Keratinocyte (primary cell): Measurements from ENCODE around the gene FPR1. TPM values are rescaled to one million over a fixed set of nuclear protein-coding genes. Genes with fewer than 3 reads are reported as not detected.

ENCODE experiments used
- DNase-seq: peaks from one replicate; pipeline ENCODE4 v3.0.0-alpha.2; 2011; ENCODE audit warnings: low read depth, missing footprints, low spot score
- FAIRE-seq: peaks from 2 replicates; lab custom pipeline; 2011; peaks lifted over from hg19 to GRCh38; lab: Jason Lieb, UNC
- H2AFZ ChIP-seq: 2 replicates; pipeline ENCODE4 v1.6.0; 2012; ENCODE audit warnings: low read length, control low read depth, inconsistent platforms; ENCODE audit not compliant: control insufficient read depth
- H3K27ac ChIP-seq: 2 replicates; pipeline ENCODE4 v1.5.1; 2011; ENCODE audit warnings: low read length; ENCODE audit not compliant: control insufficient read depth, insufficient read depth
- H3K27me3 ChIP-seq: 3 replicates; pipeline ENCODE4 v1.6.0; 2011; ENCODE audit warnings: low read length; ENCODE audit not compliant: control insufficient read depth, insufficient read depth; ENCODE audit errors: extremely low read depth
- H3K36me3 ChIP-seq, 2 experiments: 2 replicates in 1 of 2; 3 replicates in 1 of 2; pipeline ENCODE4 v1.5.1; 2011; ENCODE audit warnings: low read length in 2 of 2, mild to moderate bottlenecking in 1 of 2; ENCODE audit not compliant: control insufficient read depth in 2 of 2, insufficient read depth in 2 of 2; ENCODE audit errors: extremely low read depth in 1 of 2
- H3K4me1 ChIP-seq: 3 replicates; pipeline ENCODE4 v1.5.1; 2011; ENCODE audit warnings: low read length; ENCODE audit not compliant: control insufficient read depth, insufficient read depth; ENCODE audit errors: extremely low read depth
- H3K4me2 ChIP-seq: 3 replicates; pipeline ENCODE4 v1.6.0; 2011; ENCODE audit warnings: low read depth, low read length; ENCODE audit not compliant: control insufficient read depth, insufficient read depth; ENCODE audit errors: extremely low read depth
- H3K4me3 ChIP-seq, 3 experiments: fragments of 200-600 bp in 1 of 3; sonication (generic) in 1 of 3; 2 replicates in 2 of 3; 3 replicates in 1 of 3; pipeline ENCODE4 v1.5.1; 2011 to 2016; ENCODE audit warnings: low read length in 3 of 3, mild to moderate bottlenecking in 3 of 3, control low read depth in 2 of 3, inconsistent platforms in 1 of 3, low read depth in 1 of 3, mixed read lengths in 1 of 3, mixed run types in 1 of 3, moderate library complexity in 1 of 3; ENCODE audit not compliant: control insufficient read depth in 2 of 3, insufficient read depth in 2 of 3; ENCODE audit errors: extremely low read depth in 1 of 3
- H3K79me2 ChIP-seq: 2 replicates; pipeline ENCODE4 v1.6.0; 2012; ENCODE audit warnings: low read length; ENCODE audit not compliant: control insufficient read depth, insufficient read depth
- H3K9ac ChIP-seq: 3 replicates; pipeline ENCODE4 v1.6.0; 2011; ENCODE audit warnings: low read length; ENCODE audit not compliant: control insufficient read depth, insufficient read depth; ENCODE audit errors: extremely low read depth
- H3K9me1 ChIP-seq: 3 replicates; pipeline ENCODE4 v1.6.0; 2011; ENCODE audit warnings: low read length; ENCODE audit not compliant: control insufficient read depth, insufficient read depth; ENCODE audit errors: extremely low read depth
- H3K9me3 ChIP-seq: 2 replicates; pipeline ENCODE4 v1.5.1; 2012; ENCODE audit warnings: low read depth, low read length; ENCODE audit not compliant: control insufficient read depth
- H4K20me1 ChIP-seq: 3 replicates; pipeline ENCODE4 v1.6.0; 2011; ENCODE audit warnings: low read length; ENCODE audit not compliant: control insufficient read depth, insufficient read depth; ENCODE audit errors: extremely low read depth
- CTCF ChIP-seq, 3 experiments: IDR thresholded peaks in 1 of 3; conservative IDR thresholded peaks in 1 of 3; optimal IDR thresholded peaks in 1 of 3; 2 replicates in 2 of 3; 3 replicates in 1 of 3; pipeline versions ENCODE3 to v1.5.1; 2011; ENCODE audit warnings: low read length in 3 of 3, mild to moderate bottlenecking in 3 of 3, moderate library complexity in 2 of 3, control low read depth in 1 of 3, inconsistent platforms in 1 of 3; ENCODE audit not compliant: insufficient read depth in 2 of 3; ENCODE audit errors: extremely low read depth in 1 of 3
- EZH2 ChIP-seq: IDR thresholded peaks from one replicate; pipeline ENCODE4 v1.6.1; 2012; ENCODE audit warnings: inconsistent platforms, mild to moderate bottlenecking, low read length, moderate library complexity
- dilution Hi-C: fragments of 300-500 bp; cut with MboI; formaldehyde crosslinking; loops from one replicate; pipeline ENCODE4 v1.7.0; 2020; ENCODE audit warnings: low sequenced_read_pairs; ENCODE audit not compliant: extremely low pct_ligation_motif_present
- polyA plus RNA-seq, 5 experiments: library from polyadenylated mRNA; depleted of rRNA in 3 of 5; stranded (reverse) in 3 of 5; stranded (forward) in 1 of 5; unstranded in 1 of 5; fragments of >200 nt; gene quantifications; 1 replicate in 1 of 5; 2 replicates in 3 of 5; 3 replicates in 1 of 5; pipeline versions ENCODE4 v1.2.1 to v1.2.3, GENCODE V29; 2011 to 2012; ENCODE audit warnings: missing spikeins in 2 of 5, low read depth in 1 of 5, low replicate concordance in 1 of 5

The FPR1 gene
- polyA plus RNA-seq, 1 donor (not counting 4 experiments of a cell fraction or from before 2014, with no cell fraction given): 2.4 TPM

GRCh38 chr19:51698296-51698695, 53.4 kb downstream of the FPR1 start:
- peaks cover 4% of the 10 kb centered on the region for H3K9me1 ChIP-seq
- no peak overlapping the region for H3K27ac ChIP-seq
- no peak overlapping the region for H3K4me3 ChIP-seq
- peaks cover 25 to 61% of the 10 kb centered on the region in 2 experiments for H3K36me3 ChIP-seq
- no peak for TF ChIP-seq CTCF (optimal IDR thresholded peaks at IDR 0.05 in 1 of 3, IDR thresholded peaks at IDR 0.05 in 1 of 3, conservative IDR thresholded peaks at IDR 0.05 in 1 of 3; ENCODE audit: extremely low read depth in 1 of 3, insufficient read depth in 2 of 3, low read length in 3 of 3)
- TF ChIP-seq EZH2: no peak
- no peak overlapping the region for H2AFZ ChIP-seq
- peaks cover 5% of the 10 kb centered on the region for H4K20me1 ChIP-seq
- peaks cover 19% of the 10 kb centered on the region for H3K4me1 ChIP-seq
- no peak overlapping the region for H3K4me2 ChIP-seq
- DNase-seq (no peak), FAIRE-seq (no peak)
- dilution Hi-C loops: no loop called here
- H3K27me3 ChIP-seq: no peaks in the 10 kb centered on the region
- peaks cover 29% of the 10 kb centered on the region for H3K79me2 ChIP-seq
- H3K9me3 ChIP-seq: no peaks in the 10 kb centered on the region
- no peak overlapping the region for H3K9ac ChIP-seq

- Histone ChIP-seq H4K20me1 (peaks cover 5% of the 10 kb centered on the region), H3K9me1 (peaks cover 4% of the 10 kb centered on the region), H3K79me2 (peaks cover 39% of the 10 kb centered on the region), H3K27ac (no peak overlapping the region), H3K27me3 (no peaks in the 10 kb centered on the region), H2AFZ (no peak overlapping the region), H3K4me3 (no peak overlapping the region), H3K4me1 (peaks cover 12% of the 10 kb centered on the region), H3K9me3 (no peaks in the 10 kb centered on the region), H3K4me2 (no peak overlapping the region), H3K36me3 (peaks cover 29 to 67% of the 10 kb centered on the region in 2 experiments), H3K9ac (no peak overlapping the region)
- dilution Hi-C loops: no loop called here
- DNase-seq (no peak), FAIRE-seq (no peak)
- TF ChIP-seq CTCF (optimal IDR thresholded peaks at IDR 0.05 in 1 of 3, IDR thresholded peaks at IDR 0.05 in 1 of 3, conservative IDR thresholded peaks at IDR 0.05 in 1 of 3; ENCODE audit: extremely low read depth in 1 of 3, insufficient read depth in 2 of 3, low read length in 3 of 3) (no peak), EZH2 (no peak)
Measured at GRCh38 chr19:51697169-51697776, 54.4 kb downstream of the FPR1 start.
